Left ventricle myocardium inferior (tissue), 1 donor: ENCODE data around the gene RGS6. TPM values are rescaled to one million over a fixed set of nuclear protein-coding genes. Genes with fewer than 3 reads are reported as not detected.

Experiments
- DNase-seq: peaks from one replicate; pipeline ENCODE4 v3.0.0-alpha.2; 2020
- H3K27ac ChIP-seq: fragments of 200-600 bp; replicated peaks from 2 replicates; pipeline ENCODE4 v1.8.0; 2021
- H3K27me3 ChIP-seq: fragments of 200-600 bp; 2 replicates; pipeline ENCODE4 v1.8.0; 2021; ENCODE audit warnings: low read depth
- H3K36me3 ChIP-seq: fragments of 200-600 bp; 2 replicates; pipeline ENCODE4 v1.8.0; 2021
- H3K4me1 ChIP-seq: fragments of 200-600 bp; 2 replicates; pipeline ENCODE4 v1.8.0; 2021
- H3K4me3 ChIP-seq: fragments of 200-600 bp; 2 replicates; pipeline ENCODE4 v1.8.0; 2021; ENCODE audit warnings: mild to moderate bottlenecking, moderate library complexity
- H3K9me3 ChIP-seq: fragments of 200-600 bp; replicated peaks from 2 replicates; pipeline ENCODE4 v1.8.0; 2021
- intact Hi-C: fragments of 100-400 bp; cut with micrococcal nuclease; formaldehyde crosslinking; loops from one replicate; pipeline ENCODE4 v1.11.0; 2022
- total RNA-seq: library from RNA; stranded (reverse); fragmentation: NEBNext Ultra II Directional; extraction: Animal tissue kit (Norgen Biotek cat#: 25700); gene quantifications from one replicate; pipeline ENCODE4 v1.2.1, GENCODE V29; 2021
- TF ChIP-seq, protein P1 (sequence below): fragments of 200-600 bp; IDR thresholded peaks from 2 replicates; pipeline ENCODE4 v1.8.0; 2021; ENCODE audit warnings: antibody characterized with exemption, mild to moderate bottlenecking, borderline replicate concordance
- donor health status: DM: no; HTN: yes; CAD: no; lungs with severe emphysema.

Gene RGS6
- total RNA-seq, 1 donor from 2014 or later: 23.0 TPM

DNA sequence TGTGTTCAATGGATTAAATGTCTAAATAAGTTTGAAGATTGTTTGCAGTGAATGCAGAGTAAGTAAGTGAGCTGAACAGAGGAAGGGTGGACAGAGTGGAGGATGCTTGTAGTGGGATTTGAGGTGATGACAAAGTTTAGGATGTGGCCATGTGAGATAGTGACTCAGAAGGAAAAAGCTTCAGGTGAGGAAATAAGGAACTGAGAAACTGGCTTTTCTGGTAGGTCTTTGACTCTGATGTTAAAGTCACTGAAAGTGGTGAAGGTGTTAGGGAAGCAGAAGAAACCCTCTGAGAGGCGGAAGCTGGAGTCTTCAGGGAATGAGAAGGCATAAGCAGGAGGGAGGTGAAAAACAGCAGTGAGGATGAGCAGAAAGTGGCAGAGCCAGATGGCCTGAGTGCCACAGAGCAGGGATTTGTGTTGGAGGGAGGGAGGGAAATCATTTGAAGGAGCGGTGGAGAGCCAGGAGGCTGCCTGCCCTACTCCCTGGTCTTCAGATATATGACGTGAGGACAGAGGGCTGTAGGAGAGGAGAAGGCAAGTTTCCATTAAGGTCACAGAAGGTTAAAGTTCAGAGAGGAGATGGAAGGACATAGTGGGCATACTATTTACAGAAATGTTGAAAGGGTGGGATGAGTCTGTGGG lies 24.8 kb downstream of the RGS6 start:
- Histone ChIP-seq H3K36me3 (no peaks in the 10 kb centered on the region), H3K27me3 (no peaks in the 10 kb centered on the region), H3K9me3 (no peaks in the 10 kb centered on the region), H3K4me3 (no peak overlapping the region), H3K4me1 (peaks cover 39% of the 10 kb centered on the region), H3K27ac (no peak overlapping the region)
- DNase-seq: no peak
- TF ChIP-seq, protein P1, sequence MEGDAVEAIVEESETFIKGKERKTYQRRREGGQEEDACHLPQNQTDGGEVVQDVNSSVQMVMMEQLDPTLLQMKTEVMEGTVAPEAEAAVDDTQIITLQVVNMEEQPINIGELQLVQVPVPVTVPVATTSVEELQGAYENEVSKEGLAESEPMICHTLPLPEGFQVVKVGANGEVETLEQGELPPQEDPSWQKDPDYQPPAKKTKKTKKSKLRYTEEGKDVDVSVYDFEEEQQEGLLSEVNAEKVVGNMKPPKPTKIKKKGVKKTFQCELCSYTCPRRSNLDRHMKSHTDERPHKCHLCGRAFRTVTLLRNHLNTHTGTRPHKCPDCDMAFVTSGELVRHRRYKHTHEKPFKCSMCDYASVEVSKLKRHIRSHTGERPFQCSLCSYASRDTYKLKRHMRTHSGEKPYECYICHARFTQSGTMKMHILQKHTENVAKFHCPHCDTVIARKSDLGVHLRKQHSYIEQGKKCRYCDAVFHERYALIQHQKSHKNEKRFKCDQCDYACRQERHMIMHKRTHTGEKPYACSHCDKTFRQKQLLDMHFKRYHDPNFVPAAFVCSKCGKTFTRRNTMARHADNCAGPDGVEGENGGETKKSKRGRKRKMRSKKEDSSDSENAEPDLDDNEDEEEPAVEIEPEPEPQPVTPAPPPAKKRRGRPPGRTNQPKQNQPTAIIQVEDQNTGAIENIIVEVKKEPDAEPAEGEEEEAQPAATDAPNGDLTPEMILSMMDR: no peak
- intact Hi-C loops: no loop called here

DNA sequence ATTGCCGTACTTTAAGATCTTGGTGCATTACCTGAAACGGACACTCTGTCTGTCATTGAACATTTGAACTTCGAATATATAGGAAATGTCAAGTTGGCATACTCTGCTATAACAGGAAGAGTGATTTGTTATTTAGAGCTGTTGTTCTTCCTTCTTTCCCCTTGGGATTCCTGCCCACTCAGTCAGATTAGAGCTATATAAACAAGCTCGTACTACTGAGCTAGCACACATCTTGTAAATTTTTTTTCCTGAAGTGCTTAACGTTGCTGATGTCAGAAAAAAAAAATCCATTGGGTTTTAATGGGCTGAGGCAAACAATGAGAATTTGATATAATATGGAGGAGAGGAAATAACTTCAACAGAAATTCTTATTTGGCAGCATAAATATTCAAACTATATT lies 26.8 kb downstream of the RGS6 start:
- no peaks in the 10 kb centered on the region for H3K9me3 ChIP-seq
- intact Hi-C loops: no loop called here
- no peak overlapping the region for H3K27ac ChIP-seq
- H3K4me3 ChIP-seq: no peak overlapping the region
- TF ChIP-seq, protein P1: no peak
- peaks cover 48% of the 10 kb centered on the region for H3K4me1 ChIP-seq
- H3K27me3 ChIP-seq: no peaks in the 10 kb centered on the region
- DNase-seq: no peak
- no peaks in the 10 kb centered on the region for H3K36me3 ChIP-seq

DNA sequence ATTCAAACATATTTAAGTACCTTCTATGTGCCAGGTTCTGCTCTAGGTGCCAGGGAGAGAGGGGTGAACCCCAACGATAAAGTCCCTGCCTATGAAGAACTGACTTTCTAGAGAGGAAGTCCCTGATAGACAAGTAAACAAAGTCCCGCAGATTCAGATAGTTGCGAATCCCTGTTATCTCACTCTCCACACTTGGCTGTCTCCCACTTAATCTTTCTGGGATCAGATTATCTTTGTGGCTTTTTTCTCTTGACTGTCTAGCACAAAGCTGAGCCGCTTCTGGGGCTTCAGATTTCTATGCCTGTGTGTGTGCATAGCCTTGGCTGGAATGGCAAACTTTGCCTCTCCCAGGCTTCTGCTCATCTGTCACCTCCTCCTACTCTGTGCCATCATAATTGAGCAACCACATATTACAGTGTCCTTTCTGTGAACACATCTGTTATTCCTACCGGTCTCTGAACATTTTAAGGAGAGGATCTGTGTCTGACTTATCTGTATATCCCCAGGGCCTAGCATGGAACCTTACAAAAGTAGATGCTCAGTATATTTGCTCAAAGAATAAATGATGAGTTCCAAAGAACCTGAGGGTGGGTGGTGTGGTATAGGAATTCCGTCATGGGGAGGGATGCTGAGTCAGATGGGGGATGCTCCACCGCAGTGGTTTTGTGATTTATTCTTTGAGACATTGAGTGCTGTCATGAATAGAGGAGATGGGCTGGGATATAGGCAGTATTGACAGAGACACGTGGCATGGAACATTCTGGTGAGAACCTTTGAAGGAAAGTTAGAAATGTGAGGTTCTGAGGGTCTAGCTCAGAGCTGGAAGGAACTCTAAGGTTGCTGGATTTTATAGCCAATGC lies 28.5 kb downstream of the RGS6 start:
- peaks cover 61% of the 10 kb centered on the region for H3K4me1 ChIP-seq
- no peak overlapping the region for H3K4me3 ChIP-seq
- H3K36me3 ChIP-seq: no peaks in the 10 kb centered on the region
- no peaks in the 10 kb centered on the region for H3K9me3 ChIP-seq
- intact Hi-C loops: no loop called here
- no peaks in the 10 kb centered on the region for H3K27me3 ChIP-seq
- no peak overlapping the region for H3K27ac ChIP-seq
- TF ChIP-seq, protein P1: no peak
- DNase-seq: no peak

DNA sequence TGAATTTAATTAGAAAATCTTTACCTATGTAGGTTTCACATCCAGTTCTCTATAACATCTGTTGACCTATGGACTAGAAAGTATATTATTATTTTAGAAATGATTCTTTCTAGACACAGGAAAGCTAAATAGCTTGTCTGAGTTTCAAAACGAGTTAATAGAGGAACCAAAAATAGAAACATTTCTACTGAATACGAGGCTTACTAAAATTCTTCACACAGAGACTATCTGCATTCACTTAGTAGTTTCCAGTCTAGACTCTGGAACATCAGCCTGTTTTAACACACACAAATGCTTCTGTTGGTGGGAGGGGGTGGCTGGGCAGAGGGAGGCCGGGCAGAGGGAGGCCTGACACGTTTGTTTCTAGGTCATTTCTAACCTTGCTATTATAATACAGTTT lies 29.7 kb downstream of the RGS6 start:
- Histone ChIP-seq H3K4me1 (peaks cover 58% of the 10 kb centered on the region), H3K27ac (no peak overlapping the region), H3K9me3 (no peaks in the 10 kb centered on the region), H3K4me3 (no peak overlapping the region), H3K27me3 (no peaks in the 10 kb centered on the region), H3K36me3 (no peaks in the 10 kb centered on the region)
- TF ChIP-seq, protein P1: no peak
- intact Hi-C loops: no loop called here
- no peak for DNase-seq

DNA sequence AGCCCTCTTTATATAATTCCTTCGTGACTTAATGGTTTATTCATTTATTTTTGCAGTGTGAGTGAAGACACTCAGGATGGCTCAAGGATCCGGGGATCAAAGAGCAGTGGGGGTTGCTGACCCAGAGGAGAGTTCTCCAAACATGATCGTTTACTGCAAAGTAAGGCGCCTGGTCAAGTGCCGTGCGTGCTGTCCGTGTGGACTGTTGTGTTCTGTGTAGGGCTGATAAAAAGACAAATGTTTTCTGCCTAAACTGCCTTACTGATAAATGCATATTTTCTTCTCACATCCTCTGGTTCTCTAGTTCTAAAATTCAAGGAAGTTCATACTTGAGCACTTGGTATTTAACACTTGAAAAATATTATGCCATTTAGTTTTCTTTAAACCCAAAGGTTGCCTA lies 32.5 kb downstream of the RGS6 start:
- no peaks in the 10 kb centered on the region for H3K36me3 ChIP-seq
- H3K27me3 ChIP-seq: no peaks in the 10 kb centered on the region
- H3K4me1 ChIP-seq: peaks cover 37% of the 10 kb centered on the region
- H3K27ac ChIP-seq: no peak overlapping the region
- TF ChIP-seq, protein P1: no peak
- DNase-seq: no peak
- H3K4me3 ChIP-seq: no peak overlapping the region
- intact Hi-C loops: no loop called here
- H3K9me3 ChIP-seq: peaks cover 4% of the 10 kb centered on the region
